Heart right ventricle (tissue), 16 donors: ENCODE results near the gene SDC1. TPM values are rescaled to one million over a fixed set of nuclear protein-coding genes. Genes with fewer than 3 reads are reported as not detected.

ENCODE experiments used
- ATAC-seq, 8 donors: fragments of 200-7000 bp; cut with Tn5 transposase; one replicate each; pipeline ENCODE4 v1.9.1; 2020; ENCODE audit warnings: mild to moderate bottlenecking in 8 of 8, moderate library complexity in 8 of 8, moderate number of reproducible peaks in 1 of 8
- DNase-seq, 2 donors: peaks; one replicate each; pipeline ENCODE4 v3.0.0-alpha.2; 2020
- H3K27ac ChIP-seq, 10 donors: fragments of 200-600 bp; sonication (generic) in 2 of 10; one replicate each; pipeline versions ENCODE4 v1.5.0 to v1.8.0; 2020 to 2022; ENCODE audit warnings: mild to moderate bottlenecking in 3 of 10
- H3K27me3 ChIP-seq, 7 donors: fragments of 200-600 bp; one replicate each; pipeline ENCODE4 v1.8.0; 2021 to 2022; ENCODE audit warnings: mild to moderate bottlenecking in 2 of 7
- H3K36me3 ChIP-seq, 9 donors: fragments of 200-600 bp; sonication (generic) in 1 of 9; one replicate each; pipeline versions ENCODE4 v1.5.0 to v1.8.0; 2020 to 2022; ENCODE audit warnings: mild to moderate bottlenecking in 2 of 9
- H3K4me1 ChIP-seq, 9 donors: fragments of 200-600 bp; sonication (generic) in 1 of 9; one replicate each; pipeline versions ENCODE4 v1.5.0 to v1.8.0; 2020 to 2022; ENCODE audit warnings: mild to moderate bottlenecking in 4 of 9
- H3K4me3 ChIP-seq, 10 donors: fragments of 200-600 bp; sonication (generic) in 2 of 10; one replicate each; pipeline versions ENCODE4 v1.5.0 to v1.8.0; 2020 to 2022; ENCODE audit warnings: mild to moderate bottlenecking in 7 of 10, moderate library complexity in 2 of 10
- H3K9me3 ChIP-seq, 11 donors: fragments of 200-600 bp in 10 of 11; sonication (generic) in 2 of 11; one replicate each; pipeline versions ENCODE4 v1.5.0 to v1.8.0; 2013 to 2022; ENCODE audit warnings: mild to moderate bottlenecking in 2 of 11, control low read depth in 1 of 11, moderate library complexity in 1 of 11
- WGBS, 2 donors: extraction: QIAGEN DNeasy Blood & Tissue Kit; methylation state at CpG; one replicate each; pipeline ENCODE4 v1.1.7; 2013; ENCODE audit warnings: inconsistent platforms in 1 of 2; 5-methylcytosine and 5-hydroxymethylcytosine counted together
- intact Hi-C, 10 donors: fragments of 100-400 bp; cut with DNase I; formaldehyde crosslinking; loops; one replicate each; pipeline versions ENCODE4 v1.11.1 to v1.14.2; 2022
- polyA plus RNA-seq, 2 donors: library from polyadenylated mRNA; stranded (reverse); fragments of 200-250 nt; gene quantifications; one replicate each; pipeline ENCODE4 v1.2.3, GENCODE V29; 2013
- total RNA-seq, 10 donors: library from RNA; stranded (reverse); fragmentation: NEBNext Ultra II Directional in 3 of 10; extraction: Animal tissue kit (Norgen Biotek cat#: 25700) in 3 of 10; gene quantifications; one replicate each; pipeline versions ENCODE4 v1.2.1 to v1.2.4, GENCODE V29; 2021 to 2023
- TF ChIP-seq, protein P1 (sequence below), 9 donors: fragments of 200-600 bp; sonication (generic) in 2 of 9; IDR thresholded peaks; one replicate each; pipeline versions ENCODE4 v1.5.0 to v1.8.0; 2021 to 2022; ENCODE audit warnings: antibody characterized with exemption in 9 of 9, mild to moderate bottlenecking in 5 of 9, moderate library complexity in 1 of 9
- donor health status: Arrhythmogenic right ventricular cardiomyopathy.
- donor health status: ischemic (EF 13 %, LVEDD 7.1; RV severe dilation, severe dysfunction).
- donor health status: healthy with polysubstance abuse.
- donor health status: DM: no; HTN: yes; CAD: no.
- donor health status: DM: no; HTN: no; CAD: no.
- donor health status: ischemic (EF 25% LVEDD 6.9; RV normal size, moderate dysfunction).
- donor health status: ischemic (EF 25% LVEDD 5.7; RV mildly dilated, moderate dysfunction).
- donor health status: healthy.
- donor health status: DM: yes; HTN: yes; CAD: no.
- donor health status: Ischemic cardiomyopathy.
- donor health status: ischemic (EF 35%, LVEDD 5.7; RV mildly dilated, moderate dysfunction).
- donor health status: nonischemic (EF 11% LVEDD 7.7; RV severe dilation, severe dysfunction).
- donor health status: DM: yes; HTN: yes; CAD: no.
- donor health status: PGD.
- donor health status: ischemic (EF 29% LVEDD 5.4; RV normal size, mild dysfunction).
- donor health status: nonischemic (EF 23%, LVEDD 6.1; RV moderate dilation, normal function).

Gene SDC1
- total and polyA plus RNA-seq, 12 donors = 0.27 to 2.1 (median 0.33) TPM; not detected in 2

DNA sequence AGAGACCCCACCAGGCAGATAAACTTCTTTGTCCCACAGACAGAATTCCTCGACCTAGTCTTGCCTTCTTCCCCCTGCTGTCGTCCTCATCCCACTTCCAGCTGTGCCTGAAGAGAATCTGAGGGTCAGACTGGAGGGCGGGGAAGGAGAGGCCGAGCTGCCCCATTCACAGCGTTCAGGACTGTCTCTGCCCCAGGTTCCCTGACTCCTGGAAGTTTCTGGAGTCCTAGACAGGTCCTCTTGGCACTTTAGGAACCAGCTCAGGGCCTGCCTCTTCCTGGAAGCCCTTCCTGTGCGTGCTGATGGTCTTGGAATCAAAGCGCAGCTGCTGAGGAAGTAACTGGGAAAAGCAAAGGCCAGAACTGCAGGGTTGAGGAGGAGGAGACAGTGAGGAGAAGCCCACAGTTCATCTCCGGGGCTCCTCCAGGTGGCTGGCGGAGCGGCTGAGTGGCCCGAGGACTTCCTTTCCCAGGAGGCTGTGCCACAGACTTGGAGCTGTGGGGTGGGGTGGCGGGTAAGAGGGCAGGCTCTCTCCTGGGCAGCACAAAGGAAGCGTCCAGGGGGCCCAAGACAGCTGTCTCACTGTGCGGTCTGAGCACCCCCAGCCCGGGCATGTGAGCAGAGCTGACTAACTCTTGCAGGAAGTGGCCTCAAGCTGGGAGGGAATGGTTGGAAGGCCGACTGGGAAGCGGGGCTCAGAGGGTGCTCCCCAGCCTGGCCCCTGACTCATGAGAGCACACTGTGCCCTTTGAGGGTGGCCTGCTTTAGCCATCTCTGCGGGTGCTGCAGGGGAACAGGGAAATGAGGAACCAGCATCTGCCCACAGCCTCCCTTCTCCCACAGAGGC is 39.5 kb downstream of the SDC1 start:
- DNase-seq (no peak), ATAC-seq (peak in 3 of 8 donors; percentile 28 to 51 (median 36))
- H3K9me3 ChIP-seq = no peaks in the 10 kb centered on the region
- no peaks in the 10 kb centered on the region for H3K27me3 ChIP-seq
- peaks cover 0 to 19% (median 0%) of the 10 kb centered on the region in 9 donors for H3K4me1 ChIP-seq
- TF ChIP-seq, protein P1, sequence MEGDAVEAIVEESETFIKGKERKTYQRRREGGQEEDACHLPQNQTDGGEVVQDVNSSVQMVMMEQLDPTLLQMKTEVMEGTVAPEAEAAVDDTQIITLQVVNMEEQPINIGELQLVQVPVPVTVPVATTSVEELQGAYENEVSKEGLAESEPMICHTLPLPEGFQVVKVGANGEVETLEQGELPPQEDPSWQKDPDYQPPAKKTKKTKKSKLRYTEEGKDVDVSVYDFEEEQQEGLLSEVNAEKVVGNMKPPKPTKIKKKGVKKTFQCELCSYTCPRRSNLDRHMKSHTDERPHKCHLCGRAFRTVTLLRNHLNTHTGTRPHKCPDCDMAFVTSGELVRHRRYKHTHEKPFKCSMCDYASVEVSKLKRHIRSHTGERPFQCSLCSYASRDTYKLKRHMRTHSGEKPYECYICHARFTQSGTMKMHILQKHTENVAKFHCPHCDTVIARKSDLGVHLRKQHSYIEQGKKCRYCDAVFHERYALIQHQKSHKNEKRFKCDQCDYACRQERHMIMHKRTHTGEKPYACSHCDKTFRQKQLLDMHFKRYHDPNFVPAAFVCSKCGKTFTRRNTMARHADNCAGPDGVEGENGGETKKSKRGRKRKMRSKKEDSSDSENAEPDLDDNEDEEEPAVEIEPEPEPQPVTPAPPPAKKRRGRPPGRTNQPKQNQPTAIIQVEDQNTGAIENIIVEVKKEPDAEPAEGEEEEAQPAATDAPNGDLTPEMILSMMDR (IDR thresholded peaks at IDR 0.05) = no peak
- 69 to 78% methylated on average over 18 of the region's 18 CpGs for WGBS, 2 donors
- no peaks in the 10 kb centered on the region for H3K36me3 ChIP-seq
- intact Hi-C loops = no loop called here
- peak overlapping the region in 1 of 10 donors; percentile 73 for H3K27ac ChIP-seq
- no peak overlapping the region for H3K4me3 ChIP-seq

DNA sequence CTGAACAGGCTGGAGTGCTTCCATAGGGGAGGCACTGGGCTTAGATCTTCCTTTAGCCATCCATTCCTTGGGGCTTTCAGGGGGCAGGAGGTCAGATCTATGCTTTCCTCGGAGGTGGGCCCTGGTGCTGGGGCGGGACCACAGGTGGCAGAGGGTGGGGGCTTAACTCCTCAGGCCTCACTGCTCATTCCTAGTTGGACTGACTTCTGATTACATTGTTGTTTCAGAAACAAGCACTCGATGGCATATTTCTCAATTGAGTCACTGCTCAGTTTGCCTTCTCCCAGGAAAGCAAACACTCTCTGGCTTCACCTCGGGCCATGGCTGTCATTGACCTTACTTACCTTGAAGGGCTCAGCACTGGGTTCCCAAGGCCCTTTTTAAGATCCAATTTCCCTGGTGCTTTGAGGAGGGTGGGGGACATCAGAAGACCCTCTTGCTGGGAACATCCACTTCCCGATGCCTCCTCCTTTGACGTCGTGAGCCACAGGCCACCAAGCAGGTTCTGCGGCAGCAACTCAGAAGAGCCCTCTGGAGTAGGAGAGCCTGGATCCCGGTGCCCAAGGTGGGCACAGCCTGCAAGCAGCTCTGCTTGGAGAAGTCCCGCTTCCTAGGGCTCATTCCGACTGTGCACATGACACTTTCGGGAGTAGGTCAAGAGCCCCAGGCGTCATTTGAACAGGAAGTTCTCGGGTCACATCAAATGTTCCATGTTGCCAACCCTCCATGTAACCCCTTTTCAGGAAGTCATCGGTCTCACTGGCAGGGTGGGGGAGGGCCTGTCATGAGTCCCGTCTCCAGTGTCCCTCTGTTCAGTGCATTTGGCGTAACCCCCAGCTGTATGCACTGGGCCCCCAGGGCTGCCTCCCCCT is 40.6 kb downstream of the SDC1 start:
- TF ChIP-seq, protein P1 (IDR thresholded peaks at IDR 0.05) = no peak
- no peaks in the 10 kb centered on the region for H3K9me3 ChIP-seq
- no peaks in the 10 kb centered on the region for H3K27me3 ChIP-seq
- 83 to 87% methylated on average over 17 of the region's 17 CpGs for WGBS, 2 donors
- H3K4me1 ChIP-seq = peaks cover 0 to 19% (median 0%) of the 10 kb centered on the region in 9 donors
- no peak for DNase-seq
- intact Hi-C loops = no loop called here
- H3K27ac ChIP-seq = peak overlapping the region in 1 of 10 donors; percentile 40
- no peak for ATAC-seq
- H3K4me3 ChIP-seq = no peak overlapping the region
- no peaks in the 10 kb centered on the region for H3K36me3 ChIP-seq

DNA sequence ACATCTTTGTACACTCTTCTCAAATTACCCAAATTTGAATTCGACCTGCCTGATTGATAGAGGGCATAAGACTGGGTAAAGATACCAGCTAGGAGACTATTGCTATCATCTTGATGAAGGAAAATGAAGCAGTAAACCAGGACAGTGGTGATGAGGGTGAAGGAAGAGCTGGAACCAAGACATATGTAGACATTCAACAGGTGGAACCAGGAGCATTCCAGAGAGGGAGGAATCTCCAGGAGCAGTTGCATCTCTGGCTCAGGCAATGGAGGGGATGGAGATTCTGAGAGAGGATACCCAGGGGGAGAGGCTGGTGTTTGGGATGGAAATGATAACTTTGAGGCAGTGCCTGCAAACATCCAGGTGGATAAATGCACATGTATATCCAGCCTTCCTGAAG is 41.6 kb downstream of the SDC1 start:
- Histone ChIP-seq H3K4me3 (no peak overlapping the region), H3K27ac (no peak overlapping the region), H3K9me3 (no peaks in the 10 kb centered on the region), H3K27me3 (no peaks in the 10 kb centered on the region), H3K36me3 (no peaks in the 10 kb centered on the region), H3K4me1 (peaks cover 0 to 19% (median 0%) of the 10 kb centered on the region in 9 donors)
- intact Hi-C loops = no loop called here
- TF ChIP-seq, protein P1 (IDR thresholded peaks at IDR 0.05) = no peak
- ATAC-seq (no peak), DNase-seq (no peak)
- WGBS, 2 donors = 75 to 78% methylated on average over 1 of the region's 1 CpG

DNA sequence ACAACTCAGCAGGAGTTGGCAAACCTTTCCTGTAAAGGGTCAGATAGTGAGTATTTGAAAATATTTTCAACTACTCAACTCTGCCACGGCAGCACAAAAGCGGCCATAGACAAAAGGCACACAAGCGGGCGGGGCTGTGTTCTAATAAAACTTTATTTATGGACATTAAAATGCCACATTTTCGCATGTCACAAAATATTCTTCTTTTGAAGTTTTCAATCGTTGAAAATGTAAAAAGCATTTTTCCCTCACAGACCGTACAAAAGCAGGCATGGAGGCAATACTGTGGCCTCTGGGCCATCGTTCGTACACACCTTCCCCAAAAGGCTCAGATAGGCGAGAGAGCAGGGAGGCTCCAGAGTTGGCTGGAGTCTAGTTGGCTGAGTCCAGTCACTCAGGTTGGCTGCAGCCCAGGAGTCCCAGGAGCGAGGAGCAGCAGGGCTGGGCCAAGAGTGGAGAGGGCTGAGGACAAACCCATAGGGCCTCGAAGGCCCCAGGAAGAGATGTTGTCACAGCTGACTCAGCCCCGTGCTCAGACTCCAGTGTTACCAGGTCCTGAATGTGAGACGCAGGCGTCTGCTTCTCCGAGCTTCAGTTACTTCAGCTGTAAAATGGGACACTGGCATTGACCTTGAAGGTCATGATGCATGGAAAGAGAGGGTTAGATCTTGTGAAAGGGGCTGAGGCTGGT is 42.5 kb downstream of the SDC1 start:
- TF ChIP-seq, protein P1 (IDR thresholded peaks at IDR 0.05) = no peak
- Histone ChIP-seq H3K4me3 (no peak overlapping the region), H3K27me3 (no peaks in the 10 kb centered on the region), H3K4me1 (peaks cover 0 to 19% (median 0%) of the 10 kb centered on the region in 9 donors), H3K27ac (no peak overlapping the region), H3K36me3 (no peaks in the 10 kb centered on the region), H3K9me3 (no peaks in the 10 kb centered on the region)
- WGBS, 2 donors = 76 to 85% methylated on average over 16 of the region's 16 CpGs
- ATAC-seq = peak in 1 of 8 donors; percentile 29
- DNase-seq = no peak
- intact Hi-C loops = no loop called here
